PFSK-1 (cell line): ENCODE results near the gene FGGY.

ENCODE experiments used
- FOXP2 ChIP-seq: optimal IDR thresholded peaks from 2 replicates; pipeline ENCODE3; 2011; ENCODE audit warnings: borderline replicate concordance, control low read depth, inconsistent platforms; ENCODE audit not compliant: insufficient read depth; ENCODE audit errors: extremely low read length, extremely low read depth
- POLR2AphosphoS5 ChIP-seq: IDR thresholded peaks from 2 replicates; pipeline ENCODE4 v1.6.1; 2012; ENCODE audit warnings: low read depth, mild to moderate bottlenecking, control low read depth, low read length, moderate library complexity
- SIN3A ChIP-seq: IDR thresholded peaks from 2 replicates; pipeline ENCODE4 v1.6.1; 2012; ENCODE audit warnings: mild to moderate bottlenecking, low read length, moderate library complexity, borderline replicate concordance; ENCODE audit not compliant: insufficient read depth
- TAF1 ChIP-seq: IDR thresholded peaks from 2 replicates; pipeline ENCODE4 v1.6.1; 2012; ENCODE audit warnings: low read length, control low read depth, borderline replicate concordance; ENCODE audit not compliant: insufficient read depth
- TF ChIP-seq, protein P1 (sequence below), 2 experiments: IDR thresholded peaks; 2 replicates each; pipeline versions ENCODE4 v1.6.1 to v1.8.0; 2011 to 2012; ENCODE audit warnings: low read depth in 2 of 2, low read length in 2 of 2, control low read depth in 1 of 2, inconsistent platforms in 1 of 2, mild to moderate bottlenecking in 1 of 2, moderate library complexity in 1 of 2; ENCODE audit not compliant: insufficient read depth in 1 of 2

DNA sequence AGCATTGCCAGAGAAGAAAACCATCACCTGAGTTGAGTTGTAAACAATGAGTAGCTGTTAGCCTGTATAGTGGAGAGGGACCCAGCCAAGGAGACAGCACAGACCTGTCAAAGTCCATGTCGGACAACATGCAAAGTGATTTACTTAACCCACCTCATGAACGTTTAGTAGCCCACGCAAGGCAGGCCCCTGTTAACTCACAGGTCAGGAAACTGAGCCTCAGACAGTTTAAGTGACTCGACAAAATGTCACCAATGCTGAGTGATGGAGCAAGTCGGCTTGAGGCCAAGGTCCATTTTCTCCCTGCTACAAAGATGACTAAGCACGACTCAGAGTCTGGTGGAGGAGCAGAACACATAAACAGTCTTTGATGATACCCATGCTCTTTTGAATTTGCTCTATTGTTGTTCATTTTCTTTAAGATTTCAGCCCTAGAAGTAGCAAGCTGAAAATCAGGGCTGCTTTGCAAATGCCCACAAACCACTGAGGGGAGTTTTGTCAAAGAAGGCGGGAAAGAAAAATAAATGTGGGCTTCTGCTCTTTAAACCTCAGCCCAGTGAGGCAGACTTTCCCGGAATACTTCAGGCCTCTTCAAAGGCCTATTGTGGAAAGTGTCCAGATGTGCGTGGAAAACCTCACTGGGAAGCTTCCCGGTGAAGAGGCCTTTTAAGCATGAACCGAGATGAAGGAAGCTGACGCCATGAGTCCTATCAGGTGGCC lies 434.0 kb downstream of the FGGY start:
- TF ChIP-seq, protein P1, sequence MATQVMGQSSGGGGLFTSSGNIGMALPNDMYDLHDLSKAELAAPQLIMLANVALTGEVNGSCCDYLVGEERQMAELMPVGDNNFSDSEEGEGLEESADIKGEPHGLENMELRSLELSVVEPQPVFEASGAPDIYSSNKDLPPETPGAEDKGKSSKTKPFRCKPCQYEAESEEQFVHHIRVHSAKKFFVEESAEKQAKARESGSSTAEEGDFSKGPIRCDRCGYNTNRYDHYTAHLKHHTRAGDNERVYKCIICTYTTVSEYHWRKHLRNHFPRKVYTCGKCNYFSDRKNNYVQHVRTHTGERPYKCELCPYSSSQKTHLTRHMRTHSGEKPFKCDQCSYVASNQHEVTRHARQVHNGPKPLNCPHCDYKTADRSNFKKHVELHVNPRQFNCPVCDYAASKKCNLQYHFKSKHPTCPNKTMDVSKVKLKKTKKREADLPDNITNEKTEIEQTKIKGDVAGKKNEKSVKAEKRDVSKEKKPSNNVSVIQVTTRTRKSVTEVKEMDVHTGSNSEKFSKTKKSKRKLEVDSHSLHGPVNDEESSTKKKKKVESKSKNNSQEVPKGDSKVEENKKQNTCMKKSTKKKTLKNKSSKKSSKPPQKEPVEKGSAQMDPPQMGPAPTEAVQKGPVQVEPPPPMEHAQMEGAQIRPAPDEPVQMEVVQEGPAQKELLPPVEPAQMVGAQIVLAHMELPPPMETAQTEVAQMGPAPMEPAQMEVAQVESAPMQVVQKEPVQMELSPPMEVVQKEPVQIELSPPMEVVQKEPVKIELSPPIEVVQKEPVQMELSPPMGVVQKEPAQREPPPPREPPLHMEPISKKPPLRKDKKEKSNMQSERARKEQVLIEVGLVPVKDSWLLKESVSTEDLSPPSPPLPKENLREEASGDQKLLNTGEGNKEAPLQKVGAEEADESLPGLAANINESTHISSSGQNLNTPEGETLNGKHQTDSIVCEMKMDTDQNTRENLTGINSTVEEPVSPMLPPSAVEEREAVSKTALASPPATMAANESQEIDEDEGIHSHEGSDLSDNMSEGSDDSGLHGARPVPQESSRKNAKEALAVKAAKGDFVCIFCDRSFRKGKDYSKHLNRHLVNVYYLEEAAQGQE (IDR thresholded peaks at IDR 0.05; ENCODE audit: insufficient read depth in 1 of 2, low read depth in 2 of 2, low read length in 2 of 2): no peak
- TF ChIP-seq POLR2AphosphoS5 (no peak), TAF1 (no peak), SIN3A (no peak), FOXP2 (no peak)
